Measurements from ENCODE around the gene RIMBP2.

Gene RIMBP2

GRCh38 chr12:130419116-130419515 lies 297.0 kb downstream of the RIMBP2 start:
- no peak for TF ChIP-seq CTCF (IDR thresholded peaks at IDR 0.05)

- no peak for TF ChIP-seq CTCF (IDR thresholded peaks at IDR 0.05)
Observed at GRCh38 chr12:130418251-130418650, 297.8 kb downstream of the RIMBP2 start.

GRCh38 chr12:130414381-130414780 lies 301.7 kb downstream of the RIMBP2 start:
- TF ChIP-seq CTCF (IDR thresholded peaks at IDR 0.05), result no peak

- TF ChIP-seq CTCF (IDR thresholded peaks at IDR 0.05), result no peak
Observed at GRCh38 chr12:130413909-130414308, 302.2 kb downstream of the RIMBP2 start.

GRCh38 chr12:130412384-130412783 lies 303.7 kb downstream of the RIMBP2 start:
- TF ChIP-seq CTCF (IDR thresholded peaks at IDR 0.05), result no peak

- no peak for TF ChIP-seq CTCF (IDR thresholded peaks at IDR 0.05)
Observed at GRCh38 chr12:130405332-130405731, 310.8 kb downstream of the RIMBP2 start.

- TF ChIP-seq CTCF (IDR thresholded peaks at IDR 0.05), result peak; percentile 50; the same call in 1 of the 2 replicates
Observed at GRCh38 chr12:130401703-130402102, 314.4 kb downstream of the RIMBP2 start.

- no peak for TF ChIP-seq CTCF (IDR thresholded peaks at IDR 0.05)
Observed at GRCh38 chr12:130398100-130398848, 317.8 kb downstream of the RIMBP2 start.

Data from LNCAP (cell line).